HG02759 (cell line): ENCODE results near the gene FUOM.
"Not testable (repeated sequence)": the region's sequence is repeated elsewhere in the genome, so short reads cannot be mapped to it uniquely, and the experiment has no call there.

ENCODE experiments used
- ATAC-seq: cut with Tn5 transposase; IDR thresholded peaks from one replicate; pipeline ENCODE4 v1.9.1; 2021; ENCODE audit warnings: mild to moderate bottlenecking, moderate library complexity; ENCODE audit not compliant: unreplicated experiment

Gene FUOM

GRCh38 chr10:133335246-133336117 is 22.3 kb downstream of the FUOM start:
- no peak for ATAC-seq

GRCh38 chr10:133334503-133335245 is 23.1 kb downstream of the FUOM start:
- no peak for ATAC-seq

- no peak for ATAC-seq
These were observed 24.7 kb downstream of the FUOM start for GRCh38 chr10:133332936-133333699.

- peak; percentile 91 for ATAC-seq
These were observed 28.2 kb downstream of the FUOM start for GRCh38 chr10:133329491-133330202.

GRCh38 chr10:133328358-133329343 is 29.2 kb downstream of the FUOM start:
- ATAC-seq = no peak

- ATAC-seq = no peak
These were observed 30.0 kb downstream of the FUOM start for GRCh38 chr10:133327651-133328357.

GRCh38 chr10:133326745-133327650 is 30.8 kb downstream of the FUOM start:
- no peak for ATAC-seq

GRCh38 chr10:133326223-133326551 is 31.6 kb downstream of the FUOM start:
- ATAC-seq = no peak

- ATAC-seq = no peak
These were observed 32.2 kb downstream of the FUOM start for GRCh38 chr10:133325440-133326222.

GRCh38 chr10:133324857-133325260 is 33.0 kb downstream of the FUOM start:
- ATAC-seq = no peak

- ATAC-seq = peak; percentile 67
These were observed 33.5 kb downstream of the FUOM start for GRCh38 chr10:133324198-133324792.

GRCh38 chr10:133322064-133322709 is 35.6 kb downstream of the FUOM start:
- ATAC-seq = not testable (repeated sequence)

- not testable (repeated sequence) for ATAC-seq
These were observed 36.9 kb downstream of the FUOM start for GRCh38 chr10:133320852-133321422.

GRCh38 chr10:133318494-133319127 is 39.2 kb downstream of the FUOM start:
- peak; percentile 81 for ATAC-seq

- no peak for ATAC-seq
These were observed 41.1 kb downstream of the FUOM start for GRCh38 chr10:133316732-133317131.
